ENCODE data around the gene TM4SF4.
A peak's percentile ranks its signal among the peaks of the same experiment; 100 is the strongest.

Gene TM4SF4

DNA sequence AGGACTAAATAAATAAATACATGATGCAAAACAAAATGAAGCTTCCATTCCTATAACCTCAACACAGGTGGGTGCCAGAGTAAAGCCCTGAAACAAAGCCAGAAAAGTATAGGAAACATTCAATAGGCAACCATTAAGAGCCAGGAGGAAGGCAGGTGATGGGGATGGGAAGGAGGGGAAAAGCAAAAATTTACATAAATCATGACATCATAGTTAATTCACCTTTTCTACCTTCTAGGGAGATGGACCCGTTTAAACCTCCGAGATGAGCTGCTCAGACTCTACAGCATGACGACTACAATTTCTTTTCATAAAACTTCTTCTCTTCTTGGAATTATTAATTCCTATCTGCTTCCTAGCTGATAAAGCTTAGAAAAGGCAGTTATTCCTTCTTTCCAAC lies 27.9 kb downstream of the TM4SF4 start:
- no peak overlapping the region for H3K4me2 ChIP-seq (ENCODE audit: low read depth, low read length, poor library complexity, severe bottlenecking)
- H4K20me1 ChIP-seq (ENCODE audit: insufficient read depth, low read length, poor library complexity, severe bottlenecking), result no peaks in the 10 kb centered on the region
- H3K9me2 ChIP-seq (replicated peaks; ENCODE audit: low read depth, low read length), result no peaks in the 10 kb centered on the region
- H3K4me1 ChIP-seq (ENCODE audit: insufficient read depth, low read length, poor library complexity, severe bottlenecking), result peaks cover 17% of the 10 kb centered on the region
- no peak overlapping the region for H3K9ac ChIP-seq (ENCODE audit: low read depth, low read length, poor library complexity, severe bottlenecking)
- no peaks in the 10 kb centered on the region for H3K9me3 ChIP-seq (ENCODE audit: insufficient read depth, low read depth, low read length)
- no peaks in the 10 kb centered on the region for H3F3A ChIP-seq (ENCODE audit: low read depth)
- H3K27me3 ChIP-seq (ENCODE audit: insufficient read depth, low read length, poor library complexity, severe bottlenecking), result no peaks in the 10 kb centered on the region
- no peaks in the 10 kb centered on the region for H3K79me2 ChIP-seq (ENCODE audit: insufficient read depth, low read length)
- TF ChIP-seq, protein P1, sequence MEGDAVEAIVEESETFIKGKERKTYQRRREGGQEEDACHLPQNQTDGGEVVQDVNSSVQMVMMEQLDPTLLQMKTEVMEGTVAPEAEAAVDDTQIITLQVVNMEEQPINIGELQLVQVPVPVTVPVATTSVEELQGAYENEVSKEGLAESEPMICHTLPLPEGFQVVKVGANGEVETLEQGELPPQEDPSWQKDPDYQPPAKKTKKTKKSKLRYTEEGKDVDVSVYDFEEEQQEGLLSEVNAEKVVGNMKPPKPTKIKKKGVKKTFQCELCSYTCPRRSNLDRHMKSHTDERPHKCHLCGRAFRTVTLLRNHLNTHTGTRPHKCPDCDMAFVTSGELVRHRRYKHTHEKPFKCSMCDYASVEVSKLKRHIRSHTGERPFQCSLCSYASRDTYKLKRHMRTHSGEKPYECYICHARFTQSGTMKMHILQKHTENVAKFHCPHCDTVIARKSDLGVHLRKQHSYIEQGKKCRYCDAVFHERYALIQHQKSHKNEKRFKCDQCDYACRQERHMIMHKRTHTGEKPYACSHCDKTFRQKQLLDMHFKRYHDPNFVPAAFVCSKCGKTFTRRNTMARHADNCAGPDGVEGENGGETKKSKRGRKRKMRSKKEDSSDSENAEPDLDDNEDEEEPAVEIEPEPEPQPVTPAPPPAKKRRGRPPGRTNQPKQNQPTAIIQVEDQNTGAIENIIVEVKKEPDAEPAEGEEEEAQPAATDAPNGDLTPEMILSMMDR (conservative IDR thresholded peaks at IDR 0.05; ENCODE audit: low read length), result no peak
- no peak for TF ChIP-seq EZH2phosphoT487 (IDR thresholded peaks at IDR 0.05; ENCODE audit: borderline replicate concordance)
- H3K36me3 ChIP-seq (ENCODE audit: insufficient read depth, low read length), result no peaks in the 10 kb centered on the region
- H3K4me3 ChIP-seq (ENCODE audit: low read length, poor library complexity, severe bottlenecking), result no peak overlapping the region
- H2AFZ ChIP-seq (ENCODE audit: low read length), result no peak overlapping the region

DNA sequence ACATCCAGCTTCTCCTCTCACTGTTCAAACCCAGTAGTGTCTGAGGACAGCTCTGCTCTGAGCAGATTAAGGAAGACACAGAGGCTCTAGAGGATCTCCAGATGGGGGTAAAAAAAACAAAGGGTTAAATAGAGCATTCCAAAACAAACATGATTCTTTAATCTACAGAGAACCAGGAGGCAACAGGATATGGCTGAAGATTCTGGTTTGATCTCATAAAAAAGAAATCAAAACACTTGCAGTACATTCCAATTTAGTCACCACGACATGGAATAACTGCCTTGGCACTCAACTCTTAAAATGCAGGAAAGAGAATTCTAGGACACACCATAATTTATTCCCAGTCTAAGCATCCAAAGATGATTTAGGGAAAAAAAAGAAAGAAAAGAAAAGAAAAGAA lies 32.0 kb downstream of the TM4SF4 start:
- Histone ChIP-seq H3K4me3 (ENCODE audit: low read length, poor library complexity, severe bottlenecking) (no peak overlapping the region), H3K9me3 (ENCODE audit: insufficient read depth, low read depth, low read length) (no peaks in the 10 kb centered on the region), H4K20me1 (ENCODE audit: insufficient read depth, low read length, poor library complexity, severe bottlenecking) (no peaks in the 10 kb centered on the region), H2AFZ (ENCODE audit: low read length) (no peak overlapping the region), H3K36me3 (ENCODE audit: insufficient read depth, low read length) (no peaks in the 10 kb centered on the region), H3F3A (ENCODE audit: low read depth) (no peaks in the 10 kb centered on the region), H3K79me2 (ENCODE audit: insufficient read depth, low read length) (no peaks in the 10 kb centered on the region), H3K9ac (ENCODE audit: low read depth, low read length, poor library complexity, severe bottlenecking) (no peak overlapping the region), H3K4me1 (ENCODE audit: insufficient read depth, low read length, poor library complexity, severe bottlenecking) (peaks cover 25% of the 10 kb centered on the region), H3K9me2 (replicated peaks; ENCODE audit: low read depth, low read length) (no peaks in the 10 kb centered on the region), H3K27me3 (ENCODE audit: insufficient read depth, low read length, poor library complexity, severe bottlenecking) (no peaks in the 10 kb centered on the region), H3K4me2 (ENCODE audit: low read depth, low read length, poor library complexity, severe bottlenecking) (no peak overlapping the region)
- TF ChIP-seq, protein P1 (conservative IDR thresholded peaks at IDR 0.05; ENCODE audit: low read length), result no peak
- TF ChIP-seq EZH2phosphoT487 (IDR thresholded peaks at IDR 0.05; ENCODE audit: borderline replicate concordance), result no peak

DNA sequence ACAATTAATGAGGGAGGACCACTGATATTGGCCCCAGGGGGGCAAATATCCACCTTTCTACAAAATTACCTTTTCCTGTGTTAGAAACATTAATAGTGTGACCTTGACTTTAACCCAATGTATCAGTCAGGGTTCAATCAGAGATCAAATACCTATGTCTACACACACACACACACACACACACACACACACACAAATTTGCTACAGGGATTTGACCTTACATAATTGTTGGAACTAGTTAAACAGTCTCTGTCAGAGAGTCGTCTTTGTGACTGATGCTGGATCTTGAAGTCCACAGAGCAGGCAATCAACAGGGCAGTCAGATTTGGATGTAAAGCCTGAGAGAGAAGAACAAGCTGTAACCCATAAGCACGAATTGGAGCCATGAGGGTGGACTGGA lies 32.5 kb downstream of the TM4SF4 start:
- no peak for TF ChIP-seq EZH2phosphoT487 (IDR thresholded peaks at IDR 0.05; ENCODE audit: borderline replicate concordance)
- TF ChIP-seq, protein P1 (conservative IDR thresholded peaks at IDR 0.05; ENCODE audit: low read length), result no peak
- no peak overlapping the region for H3K4me2 ChIP-seq (ENCODE audit: low read depth, low read length, poor library complexity, severe bottlenecking)
- H4K20me1 ChIP-seq (ENCODE audit: insufficient read depth, low read length, poor library complexity, severe bottlenecking), result no peaks in the 10 kb centered on the region
- H3K9ac ChIP-seq (ENCODE audit: low read depth, low read length, poor library complexity, severe bottlenecking), result no peak overlapping the region
- H3K9me2 ChIP-seq (replicated peaks; ENCODE audit: low read depth, low read length), result no peaks in the 10 kb centered on the region
- peak overlapping the region; percentile 33; the same call in 1 of the 2 replicates for H2AFZ ChIP-seq (ENCODE audit: low read length)
- no peaks in the 10 kb centered on the region for H3K27me3 ChIP-seq (ENCODE audit: insufficient read depth, low read length, poor library complexity, severe bottlenecking)
- H3K36me3 ChIP-seq (ENCODE audit: insufficient read depth, low read length), result no peaks in the 10 kb centered on the region
- H3F3A ChIP-seq (ENCODE audit: low read depth), result no peaks in the 10 kb centered on the region
- H3K9me3 ChIP-seq (ENCODE audit: insufficient read depth, low read depth, low read length), result no peaks in the 10 kb centered on the region
- H3K79me2 ChIP-seq (ENCODE audit: insufficient read depth, low read length), result no peaks in the 10 kb centered on the region
- H3K4me3 ChIP-seq (ENCODE audit: low read length, poor library complexity, severe bottlenecking), result no peak overlapping the region
- peaks cover 25% of the 10 kb centered on the region for H3K4me1 ChIP-seq (ENCODE audit: insufficient read depth, low read length, poor library complexity, severe bottlenecking)

All from Loucy (cell line).